ENCODE data around the gene CEBPA.

DNA sequence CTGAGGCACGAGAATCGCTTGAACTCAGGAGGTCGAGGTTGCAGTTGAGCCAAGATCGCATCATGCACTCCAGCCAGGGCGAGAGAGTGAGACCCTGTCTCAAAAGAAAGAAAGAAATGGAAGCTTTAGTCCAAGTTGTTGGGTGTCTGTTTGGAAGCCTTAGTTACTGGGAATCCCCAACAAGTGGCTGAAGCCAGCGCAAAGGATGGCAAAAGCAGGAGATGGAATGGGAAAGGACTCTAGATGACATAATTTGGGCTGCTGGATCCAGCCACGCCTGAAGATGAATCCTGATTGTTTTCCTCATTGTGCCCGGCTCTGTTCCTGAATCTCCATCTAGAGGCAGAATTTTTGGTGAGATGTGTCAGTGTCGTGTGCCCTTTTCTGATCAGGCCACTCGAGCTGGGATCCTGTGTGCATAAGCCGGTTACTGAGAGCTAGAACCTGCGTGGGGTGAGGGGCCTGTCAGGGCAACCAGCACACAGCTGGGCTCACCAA lies 18.1 kb downstream of the CEBPA start:
- TF ChIP-seq, protein P1, sequence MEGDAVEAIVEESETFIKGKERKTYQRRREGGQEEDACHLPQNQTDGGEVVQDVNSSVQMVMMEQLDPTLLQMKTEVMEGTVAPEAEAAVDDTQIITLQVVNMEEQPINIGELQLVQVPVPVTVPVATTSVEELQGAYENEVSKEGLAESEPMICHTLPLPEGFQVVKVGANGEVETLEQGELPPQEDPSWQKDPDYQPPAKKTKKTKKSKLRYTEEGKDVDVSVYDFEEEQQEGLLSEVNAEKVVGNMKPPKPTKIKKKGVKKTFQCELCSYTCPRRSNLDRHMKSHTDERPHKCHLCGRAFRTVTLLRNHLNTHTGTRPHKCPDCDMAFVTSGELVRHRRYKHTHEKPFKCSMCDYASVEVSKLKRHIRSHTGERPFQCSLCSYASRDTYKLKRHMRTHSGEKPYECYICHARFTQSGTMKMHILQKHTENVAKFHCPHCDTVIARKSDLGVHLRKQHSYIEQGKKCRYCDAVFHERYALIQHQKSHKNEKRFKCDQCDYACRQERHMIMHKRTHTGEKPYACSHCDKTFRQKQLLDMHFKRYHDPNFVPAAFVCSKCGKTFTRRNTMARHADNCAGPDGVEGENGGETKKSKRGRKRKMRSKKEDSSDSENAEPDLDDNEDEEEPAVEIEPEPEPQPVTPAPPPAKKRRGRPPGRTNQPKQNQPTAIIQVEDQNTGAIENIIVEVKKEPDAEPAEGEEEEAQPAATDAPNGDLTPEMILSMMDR (IDR thresholded peaks at IDR 0.05; ENCODE audit: low read length), result no peak
- no peak for TF ChIP-seq EZH2 (IDR thresholded peaks at IDR 0.05; ENCODE audit: borderline replicate concordance, low read length)

Measured in OCI-LY1 (cell line).